ENCODE data around the gene KIAA1328. TPM values are rescaled to one million over a fixed set of nuclear protein-coding genes. Genes with fewer than 3 reads are reported as not detected.

KIAA1328 gene
- total RNA-seq, 1 donor, result 8.7 TPM

DNA sequence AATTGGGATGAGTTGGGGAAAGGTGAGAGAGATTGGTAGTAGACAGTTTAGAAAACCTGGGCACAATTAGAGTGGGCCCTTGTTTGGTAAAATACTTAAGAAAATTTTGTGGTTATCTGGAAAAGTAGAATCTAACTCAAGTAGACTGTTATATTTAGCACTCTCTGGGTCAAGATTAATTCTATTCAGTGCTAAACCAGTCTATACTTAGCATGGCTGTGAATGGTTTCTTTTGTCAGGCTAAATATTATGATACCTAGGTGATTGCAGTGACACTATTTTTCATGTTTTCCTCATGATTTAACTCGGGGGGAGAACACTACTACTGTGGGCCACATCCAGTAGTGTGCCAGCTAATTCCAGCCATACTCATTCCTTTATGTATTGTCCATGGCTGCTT is 58.9 kb downstream of the KIAA1328 start:
- H3K27ac ChIP-seq (ENCODE audit: low read depth, low read length), result no peak overlapping the region
- no peaks in the 10 kb centered on the region for H3K36me3 ChIP-seq (ENCODE audit: insufficient read depth, low read length)
- no peaks in the 10 kb centered on the region for H4K20me1 ChIP-seq (ENCODE audit: insufficient read depth, low read length)
- no peak overlapping the region for H2AFZ ChIP-seq (ENCODE audit: low read length)
- H3K9me3 ChIP-seq (ENCODE audit: low read depth, low read length), result no peaks in the 10 kb centered on the region
- DNase-seq (ENCODE audit: insufficient read length, low spot score, missing footprints), result no peak
- H3K4me3 ChIP-seq (ENCODE audit: insufficient read depth, low read length), result no peak overlapping the region
- no peak overlapping the region for H3K4me2 ChIP-seq (ENCODE audit: insufficient read depth, low read length)
- H3K79me2 ChIP-seq (ENCODE audit: insufficient read depth, low read length), result no peaks in the 10 kb centered on the region
- TF ChIP-seq, protein P1, sequence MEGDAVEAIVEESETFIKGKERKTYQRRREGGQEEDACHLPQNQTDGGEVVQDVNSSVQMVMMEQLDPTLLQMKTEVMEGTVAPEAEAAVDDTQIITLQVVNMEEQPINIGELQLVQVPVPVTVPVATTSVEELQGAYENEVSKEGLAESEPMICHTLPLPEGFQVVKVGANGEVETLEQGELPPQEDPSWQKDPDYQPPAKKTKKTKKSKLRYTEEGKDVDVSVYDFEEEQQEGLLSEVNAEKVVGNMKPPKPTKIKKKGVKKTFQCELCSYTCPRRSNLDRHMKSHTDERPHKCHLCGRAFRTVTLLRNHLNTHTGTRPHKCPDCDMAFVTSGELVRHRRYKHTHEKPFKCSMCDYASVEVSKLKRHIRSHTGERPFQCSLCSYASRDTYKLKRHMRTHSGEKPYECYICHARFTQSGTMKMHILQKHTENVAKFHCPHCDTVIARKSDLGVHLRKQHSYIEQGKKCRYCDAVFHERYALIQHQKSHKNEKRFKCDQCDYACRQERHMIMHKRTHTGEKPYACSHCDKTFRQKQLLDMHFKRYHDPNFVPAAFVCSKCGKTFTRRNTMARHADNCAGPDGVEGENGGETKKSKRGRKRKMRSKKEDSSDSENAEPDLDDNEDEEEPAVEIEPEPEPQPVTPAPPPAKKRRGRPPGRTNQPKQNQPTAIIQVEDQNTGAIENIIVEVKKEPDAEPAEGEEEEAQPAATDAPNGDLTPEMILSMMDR (IDR thresholded peaks at IDR 0.05; ENCODE audit: extremely low read depth, low read depth, low read length), result no peak
- H3K4me1 ChIP-seq (ENCODE audit: insufficient read depth, low read length), result peaks cover 10% of the 10 kb centered on the region
- H3K27me3 ChIP-seq (ENCODE audit: insufficient read depth, low read length), result no peaks in the 10 kb centered on the region

DNA sequence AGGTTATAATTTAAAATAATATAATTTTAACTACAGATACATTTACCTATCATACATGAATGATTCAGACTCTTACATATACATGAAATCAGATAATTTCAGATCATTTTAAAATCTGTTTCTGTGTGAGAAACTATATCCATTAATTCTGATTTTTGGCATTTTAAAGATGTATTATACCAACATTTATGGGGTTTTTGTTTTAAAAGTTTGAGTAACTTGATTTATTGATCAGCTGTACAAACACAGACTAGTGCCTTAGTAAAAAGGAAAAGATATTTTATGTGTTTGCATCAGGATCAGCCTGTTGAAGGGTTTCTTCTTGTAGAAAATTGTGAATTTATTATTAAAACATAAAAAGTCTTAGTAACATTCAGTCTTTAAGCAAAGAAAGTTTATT is 59.9 kb downstream of the KIAA1328 start:
- H3K4me3 ChIP-seq (ENCODE audit: insufficient read depth, low read length), result no peak overlapping the region
- no peaks in the 10 kb centered on the region for H3K9me3 ChIP-seq (ENCODE audit: low read depth, low read length)
- no peaks in the 10 kb centered on the region for H3K27me3 ChIP-seq (ENCODE audit: insufficient read depth, low read length)
- no peak for DNase-seq (ENCODE audit: insufficient read length, low spot score, missing footprints)
- H3K4me1 ChIP-seq (ENCODE audit: insufficient read depth, low read length), result peaks cover 10% of the 10 kb centered on the region
- no peaks in the 10 kb centered on the region for H3K36me3 ChIP-seq (ENCODE audit: insufficient read depth, low read length)
- H4K20me1 ChIP-seq (ENCODE audit: insufficient read depth, low read length), result no peaks in the 10 kb centered on the region
- TF ChIP-seq, protein P1 (IDR thresholded peaks at IDR 0.05; ENCODE audit: extremely low read depth, low read depth, low read length), result no peak
- no peak overlapping the region for H3K27ac ChIP-seq (ENCODE audit: low read depth, low read length)
- H2AFZ ChIP-seq (ENCODE audit: low read length), result no peak overlapping the region
- no peaks in the 10 kb centered on the region for H3K79me2 ChIP-seq (ENCODE audit: insufficient read depth, low read length)
- H3K4me2 ChIP-seq (ENCODE audit: insufficient read depth, low read length), result no peak overlapping the region

DNA sequence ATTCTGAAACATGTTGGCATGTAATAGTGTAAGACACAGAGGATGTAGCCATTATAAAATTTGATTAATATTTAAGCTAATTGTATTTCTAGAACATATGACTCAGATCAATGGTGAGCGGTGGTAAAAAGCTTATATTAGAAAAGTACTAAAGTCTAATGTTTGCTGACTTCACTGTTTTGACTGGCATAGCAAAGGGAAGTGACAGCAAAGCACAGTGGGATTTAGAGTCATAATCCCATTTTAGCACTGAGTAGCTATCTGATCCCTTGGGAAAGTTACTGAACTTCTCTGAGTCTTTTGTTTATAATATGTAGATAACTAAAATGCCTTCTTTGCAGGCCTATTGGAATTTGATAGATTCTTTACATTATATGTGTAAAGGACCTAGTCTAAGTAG is 60.4 kb downstream of the KIAA1328 start:
- peak; percentile 77 for DNase-seq (ENCODE audit: insufficient read length, low spot score, missing footprints)
- TF ChIP-seq, protein P1 (IDR thresholded peaks at IDR 0.05; ENCODE audit: extremely low read depth, low read depth, low read length), result no peak
- no peak overlapping the region for H3K4me2 ChIP-seq (ENCODE audit: insufficient read depth, low read length)

DNA sequence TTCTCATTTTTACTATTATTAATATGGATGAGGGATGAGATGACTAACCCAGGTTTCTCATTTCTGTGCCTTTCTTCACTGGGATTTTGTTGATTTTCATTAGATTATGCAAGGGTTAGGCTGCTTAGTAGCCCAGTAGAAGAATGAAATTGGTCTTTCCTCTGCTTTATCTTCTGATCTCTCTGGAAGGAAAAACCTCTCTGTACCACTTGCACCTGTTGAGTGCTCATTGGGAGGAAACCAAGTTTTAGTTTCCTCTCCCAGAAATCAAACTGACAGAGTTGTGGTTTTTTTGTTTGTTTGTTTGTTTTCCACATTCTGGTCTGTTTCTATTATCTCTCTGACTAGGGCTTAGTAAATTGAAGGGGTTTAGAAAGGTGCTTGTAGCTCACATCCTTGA is 60.8 kb downstream of the KIAA1328 start:
- H3K36me3 ChIP-seq (ENCODE audit: insufficient read depth, low read length), result no peaks in the 10 kb centered on the region
- no peak overlapping the region for H3K4me3 ChIP-seq (ENCODE audit: insufficient read depth, low read length)
- no peak overlapping the region for H2AFZ ChIP-seq (ENCODE audit: low read length)
- no peaks in the 10 kb centered on the region for H4K20me1 ChIP-seq (ENCODE audit: insufficient read depth, low read length)
- no peak for DNase-seq (ENCODE audit: insufficient read length, low spot score, missing footprints)
- TF ChIP-seq, protein P1 (IDR thresholded peaks at IDR 0.05; ENCODE audit: extremely low read depth, low read depth, low read length), result no peak
- H3K27me3 ChIP-seq (ENCODE audit: insufficient read depth, low read length), result no peaks in the 10 kb centered on the region
- H3K9me3 ChIP-seq (ENCODE audit: low read depth, low read length), result no peaks in the 10 kb centered on the region
- no peaks in the 10 kb centered on the region for H3K79me2 ChIP-seq (ENCODE audit: insufficient read depth, low read length)
- no peak overlapping the region for H3K4me2 ChIP-seq (ENCODE audit: insufficient read depth, low read length)
- H3K27ac ChIP-seq (ENCODE audit: low read depth, low read length), result no peak overlapping the region
- peaks cover 10% of the 10 kb centered on the region for H3K4me1 ChIP-seq (ENCODE audit: insufficient read depth, low read length)

More for the DNA sequence above, 60.4 kb downstream of the KIAA1328 start:
- Histone ChIP-seq H3K27ac (ENCODE audit: low read depth, low read length) (no peak overlapping the region), H2AFZ (ENCODE audit: low read length) (peak overlapping the region; percentile 10), H3K9me3 (ENCODE audit: low read depth, low read length) (no peaks in the 10 kb centered on the region), H3K4me3 (ENCODE audit: insufficient read depth, low read length) (no peak overlapping the region), H3K27me3 (ENCODE audit: insufficient read depth, low read length) (no peaks in the 10 kb centered on the region), H3K4me1 (ENCODE audit: insufficient read depth, low read length) (peaks cover 10% of the 10 kb centered on the region), H3K36me3 (ENCODE audit: insufficient read depth, low read length) (no peaks in the 10 kb centered on the region), H3K79me2 (ENCODE audit: insufficient read depth, low read length) (no peaks in the 10 kb centered on the region), H4K20me1 (ENCODE audit: insufficient read depth, low read length) (no peaks in the 10 kb centered on the region)

Data from osteoblast (primary cell).